ENCODE results near the gene AMACR.
"Not testable (repeated sequence)": the region's sequence is repeated elsewhere in the genome, so short reads cannot be mapped to it uniquely, and the experiment has no call there.

The AMACR gene

DNA sequence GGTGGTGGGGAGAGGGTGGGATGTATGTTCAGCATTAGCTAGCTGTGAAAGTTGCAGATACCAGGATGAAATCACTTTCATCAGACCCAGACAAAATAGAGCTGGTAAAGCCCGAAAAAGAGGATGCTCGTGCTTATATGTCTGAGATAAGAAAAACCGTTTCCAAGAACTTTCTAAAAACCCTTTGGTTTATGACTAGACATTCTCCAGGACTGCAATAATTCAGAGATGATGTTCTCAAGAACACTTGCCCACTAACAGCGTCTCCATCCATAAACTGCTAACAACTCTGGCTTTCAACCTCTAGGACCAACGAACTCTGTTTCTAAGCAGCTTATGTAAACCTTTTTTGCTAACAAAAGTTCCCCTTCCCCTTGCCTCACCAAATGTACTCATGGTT is 8.4 kb upstream of the AMACR start:
- no peaks in the 10 kb centered on the region for H3K4me1 ChIP-seq (ENCODE audit: control insufficient read depth, insufficient read depth, low read length)
- H3K9me3 ChIP-seq (replicated peaks; ENCODE audit: low read length): no peaks in the 10 kb centered on the region
- no peak overlapping the region for H3K9ac ChIP-seq (ENCODE audit: low read depth, low read length)
- H3K4me2 ChIP-seq (ENCODE audit: low read length): no peak overlapping the region
- no peaks in the 10 kb centered on the region for H3K36me3 ChIP-seq (ENCODE audit: insufficient read depth, low read length)
- no peaks in the 10 kb centered on the region for H3K27me3 ChIP-seq (ENCODE audit: control insufficient read depth, insufficient read depth, low read length)
- H3K4me3 ChIP-seq (ENCODE audit: low read length): no peak overlapping the region

DNA sequence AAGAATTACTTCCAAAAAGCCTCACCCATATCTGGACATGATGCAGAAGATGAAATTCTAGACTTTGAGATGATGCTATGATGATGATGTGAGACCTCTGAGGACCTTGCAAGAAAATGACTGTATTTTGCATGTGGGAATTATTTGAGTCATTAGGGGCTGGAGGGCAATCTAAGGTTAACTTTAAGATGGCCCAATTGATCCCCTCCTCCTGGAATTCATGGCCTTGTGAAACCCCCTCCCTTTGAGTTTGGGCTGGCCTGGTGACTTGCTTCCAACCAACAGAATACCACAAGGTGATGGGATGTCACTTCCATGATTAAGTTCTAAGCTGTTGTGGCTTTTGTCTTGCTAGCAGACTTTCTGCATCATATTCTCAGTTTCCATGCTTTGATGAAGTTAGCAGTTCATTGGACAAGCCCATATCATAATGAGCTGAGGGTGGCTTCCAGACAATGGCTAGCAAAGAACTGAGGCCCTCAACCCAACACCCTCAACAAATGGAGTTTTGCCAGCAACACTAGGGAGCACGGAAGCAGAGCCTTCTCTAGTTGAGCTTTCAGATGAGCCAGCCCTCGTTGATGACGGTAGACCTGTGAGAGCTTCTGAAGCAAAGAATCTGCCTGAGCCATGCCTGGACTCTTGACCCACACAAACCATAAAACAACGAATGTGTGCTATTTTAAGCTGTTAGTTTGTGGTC is 7.4 kb upstream of the AMACR start:
- Histone ChIP-seq H3K4me3 (ENCODE audit: low read length) (no peak overlapping the region), H3K9me3 (replicated peaks; ENCODE audit: low read length) (no peaks in the 10 kb centered on the region), H3K27me3 (ENCODE audit: control insufficient read depth, insufficient read depth, low read length) (no peaks in the 10 kb centered on the region), H3K36me3 (ENCODE audit: insufficient read depth, low read length) (no peaks in the 10 kb centered on the region), H3K9ac (ENCODE audit: low read depth, low read length) (no peak overlapping the region), H3K4me2 (ENCODE audit: low read length) (no peak overlapping the region), H3K4me1 (ENCODE audit: control insufficient read depth, insufficient read depth, low read length) (no peaks in the 10 kb centered on the region)

- Histone ChIP-seq H3K27me3 (ENCODE audit: control insufficient read depth, insufficient read depth, low read length) (no peaks in the 10 kb centered on the region), H3K4me1 (ENCODE audit: control insufficient read depth, insufficient read depth, low read length) (peaks cover 3% of the 10 kb centered on the region), H3K4me2 (ENCODE audit: low read length) (no peak overlapping the region), H3K9me3 (replicated peaks; ENCODE audit: low read length) (no peaks in the 10 kb centered on the region), H3K9ac (ENCODE audit: low read depth, low read length) (no peak overlapping the region), H3K36me3 (ENCODE audit: insufficient read depth, low read length) (no peaks in the 10 kb centered on the region), H3K4me3 (ENCODE audit: low read length) (no peak overlapping the region)
Observed at GRCh38 chr5:34014626-34015025, 6.8 kb upstream of the AMACR start.

DNA sequence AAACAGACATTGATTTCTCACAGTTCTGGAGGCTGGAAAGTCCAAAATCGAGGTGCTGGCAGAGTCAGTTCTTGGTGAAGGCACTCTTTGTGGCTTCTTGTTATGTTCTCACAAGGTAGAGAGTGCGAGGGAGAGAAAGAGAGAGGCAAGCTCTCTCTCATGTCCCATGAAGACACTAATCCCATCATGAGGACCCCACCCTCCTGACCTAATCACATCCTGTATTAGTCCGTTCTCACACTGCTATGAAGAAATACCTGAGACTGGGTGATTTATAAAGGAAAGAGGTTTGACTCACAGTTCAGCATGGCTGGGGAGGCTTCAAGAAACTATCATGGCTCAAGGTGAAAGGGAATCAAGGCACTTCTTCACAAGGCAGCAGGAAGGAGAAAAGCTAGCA is 5.7 kb upstream of the AMACR start:
- Histone ChIP-seq H3K9ac (ENCODE audit: low read depth, low read length) (no peak overlapping the region), H3K9me3 (replicated peaks; ENCODE audit: low read length) (no peaks in the 10 kb centered on the region), H3K36me3 (ENCODE audit: insufficient read depth, low read length) (no peaks in the 10 kb centered on the region), H3K4me2 (ENCODE audit: low read length) (no peak overlapping the region), H3K4me3 (ENCODE audit: low read length) (no peak overlapping the region), H3K27me3 (ENCODE audit: control insufficient read depth, insufficient read depth, low read length) (no peaks in the 10 kb centered on the region), H3K4me1 (ENCODE audit: control insufficient read depth, insufficient read depth, low read length) (peaks cover 12% of the 10 kb centered on the region)

DNA sequence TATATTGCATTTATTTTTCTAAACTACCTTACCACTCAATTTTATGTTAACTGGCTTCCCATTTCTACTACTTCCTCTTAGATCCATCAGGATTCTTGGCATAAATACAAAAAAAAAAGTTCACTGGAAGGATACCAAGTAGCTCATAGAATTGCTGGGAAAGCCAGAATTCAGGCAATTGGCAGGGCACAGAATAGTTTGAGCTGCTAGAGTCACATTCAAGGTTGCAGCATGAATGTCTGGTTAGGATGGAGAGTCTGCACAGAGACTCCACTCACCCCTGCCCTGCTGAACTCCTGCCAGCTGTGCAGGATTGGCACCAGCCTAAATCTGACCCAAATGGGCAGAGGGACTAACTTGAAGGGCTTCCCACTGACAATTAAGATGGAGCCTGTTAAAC is 4.9 kb upstream of the AMACR start:
- no peak overlapping the region for H3K9ac ChIP-seq (ENCODE audit: low read depth, low read length)

DNA sequence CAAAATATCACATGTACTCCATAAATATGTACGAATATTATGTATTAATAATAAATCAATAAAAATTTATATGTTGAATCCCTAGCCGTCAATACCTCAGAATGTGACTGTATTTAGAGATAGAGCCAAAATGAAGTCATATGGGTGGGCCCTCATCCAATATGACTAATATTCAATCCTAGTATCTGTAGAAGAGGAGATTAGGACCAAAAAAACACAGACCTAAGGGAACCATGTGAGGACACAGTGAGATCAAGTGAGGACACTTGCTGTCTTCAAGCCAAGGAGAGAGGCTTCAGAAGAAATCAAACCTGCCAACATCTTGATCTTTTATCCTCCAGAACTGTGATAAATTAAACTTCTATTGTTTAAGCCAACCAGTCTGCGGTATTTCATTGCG is 3.7 kb upstream of the AMACR start:
- Histone ChIP-seq H3K4me1 (ENCODE audit: control insufficient read depth, insufficient read depth, low read length) (peaks cover 20% of the 10 kb centered on the region), H3K4me2 (ENCODE audit: low read length) (no peak overlapping the region), H3K27me3 (ENCODE audit: control insufficient read depth, insufficient read depth, low read length) (no peaks in the 10 kb centered on the region), H3K36me3 (ENCODE audit: insufficient read depth, low read length) (no peaks in the 10 kb centered on the region), H3K9ac (ENCODE audit: low read depth, low read length) (no peak overlapping the region), H3K9me3 (replicated peaks; ENCODE audit: low read length) (no peaks in the 10 kb centered on the region), H3K4me3 (ENCODE audit: low read length) (no peak overlapping the region)

More for the DNA sequence above, 4.9 kb upstream of the AMACR start:
- Histone ChIP-seq H3K9me3 (replicated peaks; ENCODE audit: low read length) (no peaks in the 10 kb centered on the region), H3K36me3 (ENCODE audit: insufficient read depth, low read length) (no peaks in the 10 kb centered on the region), H3K4me2 (ENCODE audit: low read length) (no peak overlapping the region), H3K27me3 (ENCODE audit: control insufficient read depth, insufficient read depth, low read length) (no peaks in the 10 kb centered on the region), H3K4me1 (ENCODE audit: control insufficient read depth, insufficient read depth, low read length) (peaks cover 12% of the 10 kb centered on the region), H3K4me3 (ENCODE audit: low read length) (no peak overlapping the region)

- H3K9me3 ChIP-seq (replicated peaks; ENCODE audit: low read length); H3K9ac ChIP-seq (ENCODE audit: low read depth, low read length); H3K36me3 ChIP-seq (ENCODE audit: insufficient read depth, low read length); H3K4me3 ChIP-seq (ENCODE audit: low read length); H3K27me3 ChIP-seq (ENCODE audit: control insufficient read depth, insufficient read depth, low read length); H3K4me2 ChIP-seq (ENCODE audit: low read length): not testable (repeated sequence)
- H3K4me1 ChIP-seq (ENCODE audit: control insufficient read depth, insufficient read depth, low read length): peaks cover 20% of the 10 kb centered on the region
Observed at GRCh38 chr5:34010146-34010545, 2.3 kb upstream of the AMACR start.

GRCh38 chr5:34009610-34010009 is 1.8 kb upstream of the AMACR start:
- H3K36me3 ChIP-seq (ENCODE audit: insufficient read depth, low read length): peaks cover 1% of the 10 kb centered on the region
- no peak overlapping the region for H3K9ac ChIP-seq (ENCODE audit: low read depth, low read length)
- H3K27me3 ChIP-seq (ENCODE audit: control insufficient read depth, insufficient read depth, low read length): no peaks in the 10 kb centered on the region
- H3K4me1 ChIP-seq (ENCODE audit: control insufficient read depth, insufficient read depth, low read length): peaks cover 20% of the 10 kb centered on the region
- no peaks in the 10 kb centered on the region for H3K9me3 ChIP-seq (replicated peaks; ENCODE audit: low read length)
- H3K4me3 ChIP-seq (ENCODE audit: low read length): no peak overlapping the region
- H3K4me2 ChIP-seq (ENCODE audit: low read length): no peak overlapping the region

GRCh38 chr5:34008802-34009201 is 952 bp upstream of the AMACR start:
- peak overlapping the region; percentile 91 for H3K9ac ChIP-seq (ENCODE audit: low read depth, low read length)
- no peaks in the 10 kb centered on the region for H3K9me3 ChIP-seq (replicated peaks; ENCODE audit: low read length)
- peaks cover 8% of the 10 kb centered on the region for H3K36me3 ChIP-seq (ENCODE audit: insufficient read depth, low read length)
- H3K4me1 ChIP-seq (ENCODE audit: control insufficient read depth, insufficient read depth, low read length): peaks cover 20% of the 10 kb centered on the region
- H3K4me2 ChIP-seq (ENCODE audit: low read length): peak overlapping the region; percentile 98
- peak overlapping the region; percentile 96 for H3K4me3 ChIP-seq (ENCODE audit: low read length)
- no peaks in the 10 kb centered on the region for H3K27me3 ChIP-seq (ENCODE audit: control insufficient read depth, insufficient read depth, low read length)

- Histone ChIP-seq H3K4me1 (ENCODE audit: control insufficient read depth, insufficient read depth, low read length) (peaks cover 23% of the 10 kb centered on the region), H3K4me3 (ENCODE audit: low read length) (peak overlapping the region; percentile 96), H3K36me3 (ENCODE audit: insufficient read depth, low read length) (peaks cover 20% of the 10 kb centered on the region), H3K9me3 (replicated peaks; ENCODE audit: low read length) (no peaks in the 10 kb centered on the region), H3K4me2 (ENCODE audit: low read length) (peak overlapping the region; percentile 98), H3K27me3 (ENCODE audit: control insufficient read depth, insufficient read depth, low read length) (no peaks in the 10 kb centered on the region), H3K9ac (ENCODE audit: low read depth, low read length) (peak overlapping the region; percentile 91)
Observed at GRCh38 chr5:34007201-34007620, 639 bp downstream of the AMACR start.

DNA sequence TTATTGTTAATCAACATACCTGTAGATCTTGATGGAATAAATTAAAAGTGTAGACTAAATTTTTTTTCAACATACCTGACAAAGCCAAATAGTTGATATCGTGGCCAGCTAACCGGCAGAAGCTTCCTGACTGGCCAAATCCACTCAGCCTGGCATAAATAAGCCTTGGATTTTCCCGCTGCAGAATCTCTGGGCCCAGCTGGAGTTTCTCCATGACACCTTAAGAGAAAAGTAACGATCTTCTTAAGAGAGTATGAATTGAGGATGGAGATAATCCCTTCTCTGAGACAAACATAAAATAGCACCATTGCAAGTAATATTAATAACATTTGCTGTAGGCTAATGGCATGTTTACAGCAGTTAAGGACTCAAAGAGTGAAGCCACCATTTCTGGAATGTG is 2.2 kb downstream of the AMACR start:
- Histone ChIP-seq H3K9ac (ENCODE audit: low read depth, low read length) (no peak overlapping the region), H3K9me3 (replicated peaks; ENCODE audit: low read length) (no peaks in the 10 kb centered on the region), H3K4me3 (ENCODE audit: low read length) (no peak overlapping the region), H3K4me1 (ENCODE audit: control insufficient read depth, insufficient read depth, low read length) (peaks cover 23% of the 10 kb centered on the region), H3K36me3 (ENCODE audit: insufficient read depth, low read length) (peaks cover 20% of the 10 kb centered on the region), H3K4me2 (ENCODE audit: low read length) (no peak overlapping the region), H3K27me3 (ENCODE audit: control insufficient read depth, insufficient read depth, low read length) (no peaks in the 10 kb centered on the region)

GRCh38 chr5:34005211-34005610 is 2.6 kb downstream of the AMACR start:
- Histone ChIP-seq H3K4me3 (ENCODE audit: low read length) (no peak overlapping the region), H3K4me2 (ENCODE audit: low read length) (no peak overlapping the region), H3K36me3 (ENCODE audit: insufficient read depth, low read length) (peaks cover 20% of the 10 kb centered on the region), H3K4me1 (ENCODE audit: control insufficient read depth, insufficient read depth, low read length) (peaks cover 23% of the 10 kb centered on the region), H3K9me3 (replicated peaks; ENCODE audit: low read length) (no peaks in the 10 kb centered on the region), H3K27me3 (ENCODE audit: control insufficient read depth, insufficient read depth, low read length) (no peaks in the 10 kb centered on the region), H3K9ac (ENCODE audit: low read depth, low read length) (no peak overlapping the region)
